HG03378 (cell line): Measurements from ENCODE around the gene CAV1.
A peak's percentile ranks its signal among the peaks of the same experiment; 100 is the strongest.

Experiments
- ATAC-seq: cut with Tn5 transposase; IDR thresholded peaks from one replicate; pipeline ENCODE4 v1.9.1; 2021; ENCODE audit warnings: mild to moderate bottlenecking, moderate library complexity; ENCODE audit not compliant: unreplicated experiment

The CAV1 gene

DNA sequence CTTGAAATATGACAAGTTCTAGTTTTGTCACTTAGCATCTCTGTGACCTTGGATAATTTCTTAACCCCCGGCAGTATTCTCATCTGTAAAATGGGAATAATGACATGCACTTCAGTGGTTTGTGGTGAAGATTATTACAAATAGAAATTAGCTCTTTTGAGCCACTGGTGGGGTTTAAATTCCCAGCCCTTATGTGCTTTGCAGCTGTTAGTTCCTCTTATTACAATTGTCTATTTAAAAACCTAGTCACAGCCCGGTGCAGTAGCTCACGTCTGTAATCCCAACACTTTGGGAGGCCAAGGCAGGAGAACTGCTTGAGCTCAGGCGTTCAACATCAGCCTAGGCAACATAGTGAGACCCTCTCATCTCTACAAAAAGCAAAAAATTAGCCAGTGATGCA is 30.1 kb downstream of the CAV1 start:
- no peak for ATAC-seq

- no peak for ATAC-seq
Observed at GRCh38 chr7:116557066-116557585, 32.3 kb downstream of the CAV1 start.

- no peak for ATAC-seq
Observed at GRCh38 chr7:116557901-116558300, 33.1 kb downstream of the CAV1 start.

- no peak for ATAC-seq
Observed at GRCh38 chr7:116560021-116560970, 35.5 kb downstream of the CAV1 start.

DNA sequence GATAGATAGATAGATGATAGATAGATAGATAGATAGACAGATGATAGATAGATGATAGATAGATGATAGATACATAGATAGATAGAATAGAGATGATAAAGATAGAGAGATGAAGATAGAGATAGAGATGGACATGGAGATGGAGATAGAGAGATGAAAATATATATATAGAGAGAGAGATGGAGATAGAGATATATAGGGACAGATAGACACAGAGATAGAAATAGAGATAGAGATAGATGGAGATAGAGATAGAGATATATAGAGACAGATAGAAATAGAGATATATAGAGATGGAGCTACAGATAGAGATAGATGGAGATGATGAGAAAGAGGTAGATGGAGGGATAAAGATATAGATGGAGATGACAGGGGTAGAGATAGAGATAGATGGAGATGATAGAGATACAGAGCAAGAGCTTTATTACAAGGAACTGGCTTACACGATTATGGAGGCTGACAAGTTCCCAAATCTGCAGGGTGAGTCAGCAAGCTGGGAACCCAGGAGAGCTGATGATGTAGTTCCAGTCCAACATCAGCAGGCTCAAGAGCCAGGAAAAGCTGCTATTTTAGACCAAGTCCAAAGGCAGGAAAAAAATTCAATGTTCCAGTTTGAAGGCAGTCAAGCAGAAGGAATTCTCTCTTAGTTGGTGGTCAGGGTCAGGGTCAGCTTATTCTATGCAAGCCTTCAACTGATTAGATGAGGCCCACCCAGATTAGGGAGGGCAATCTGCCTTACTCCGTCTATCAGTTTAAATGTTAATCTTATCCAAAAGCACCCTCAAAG is 37.1 kb downstream of the CAV1 start:
- ATAC-seq = no peak

GRCh38 chr7:116562529-116563121 is 37.8 kb downstream of the CAV1 start:
- no peak for ATAC-seq

DNA sequence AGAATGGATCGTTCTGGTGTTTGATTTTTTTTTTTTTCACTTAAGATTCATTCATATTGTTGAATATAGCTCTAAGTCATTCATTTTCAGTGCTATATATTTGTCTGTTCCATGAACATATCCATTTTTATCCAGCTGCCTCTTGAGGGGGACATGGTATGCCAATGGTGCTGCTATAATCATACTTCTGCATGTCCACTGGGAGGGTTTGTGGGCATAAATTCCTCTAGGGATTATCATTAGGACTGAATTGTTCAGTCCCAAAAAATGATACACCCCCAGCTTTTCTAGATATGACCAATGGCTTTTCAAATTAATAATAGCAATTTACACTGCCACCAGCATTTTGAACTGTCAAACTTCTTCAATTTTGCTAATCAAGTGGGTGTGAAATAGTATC is 41.1 kb downstream of the CAV1 start:
- no peak for ATAC-seq

GRCh38 chr7:116566666-116567065 is 41.8 kb downstream of the CAV1 start:
- no peak for ATAC-seq

DNA sequence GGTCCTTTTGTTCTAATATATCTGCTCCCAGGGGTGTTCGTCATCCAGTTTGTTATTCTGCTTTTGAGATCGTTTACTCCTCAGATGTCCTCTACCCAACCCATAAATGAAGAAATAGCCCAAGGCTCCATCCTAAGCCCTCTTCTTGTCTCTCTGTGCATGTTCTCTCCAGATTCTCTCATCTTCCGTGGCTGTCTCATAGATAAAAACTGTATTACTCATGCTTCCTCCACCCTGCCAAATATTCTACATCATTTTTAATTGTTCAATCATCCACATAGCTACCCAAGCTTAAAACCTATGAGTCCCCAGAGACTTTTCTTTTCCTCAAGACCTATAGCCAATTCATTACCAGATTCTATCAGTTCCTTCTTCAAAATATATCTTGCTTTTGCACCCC is 44.9 kb downstream of the CAV1 start:
- no peak for ATAC-seq

GRCh38 chr7:116570306-116570705 is 45.5 kb downstream of the CAV1 start:
- ATAC-seq = no peak

DNA sequence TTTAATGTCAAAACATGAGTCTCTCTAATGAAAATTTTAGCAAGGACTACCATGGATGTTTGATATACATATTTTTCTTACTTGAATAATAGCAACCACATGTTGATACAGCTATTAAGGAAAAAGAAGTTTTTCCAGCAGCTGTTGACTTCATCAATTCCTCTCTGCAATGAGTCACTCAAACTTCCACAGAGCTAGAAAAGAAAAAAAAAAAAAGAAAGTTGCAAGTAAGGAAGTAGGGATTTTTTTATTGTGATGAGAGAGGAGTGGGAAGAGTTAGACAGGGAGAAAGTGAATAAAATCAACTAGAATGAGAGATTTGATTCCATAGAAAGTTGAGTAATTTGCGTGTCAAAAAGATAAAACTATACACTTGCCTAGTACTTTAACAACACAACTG is 46.2 kb downstream of the CAV1 start:
- ATAC-seq = no peak

DNA sequence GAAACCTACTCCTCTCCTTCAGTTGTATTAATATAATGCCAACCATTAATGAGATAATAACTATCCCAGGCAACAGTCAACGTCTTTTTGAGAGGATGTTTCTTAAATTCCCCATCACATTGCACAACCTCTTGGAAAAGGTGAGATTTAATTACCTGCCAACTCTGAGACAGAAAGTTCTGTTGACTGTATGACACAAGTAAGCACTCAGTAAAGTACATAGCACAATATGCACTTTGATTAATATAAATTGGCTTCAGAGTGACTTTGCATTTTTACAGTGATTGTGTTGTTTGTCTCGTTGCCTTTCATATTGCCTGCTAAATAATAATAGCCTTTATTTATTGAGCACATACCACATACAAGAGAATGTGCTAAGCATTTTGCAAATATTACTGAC is 46.7 kb downstream of the CAV1 start:
- no peak for ATAC-seq

GRCh38 chr7:116572036-116572435 is 47.2 kb downstream of the CAV1 start:
- ATAC-seq = peak; percentile 45

DNA sequence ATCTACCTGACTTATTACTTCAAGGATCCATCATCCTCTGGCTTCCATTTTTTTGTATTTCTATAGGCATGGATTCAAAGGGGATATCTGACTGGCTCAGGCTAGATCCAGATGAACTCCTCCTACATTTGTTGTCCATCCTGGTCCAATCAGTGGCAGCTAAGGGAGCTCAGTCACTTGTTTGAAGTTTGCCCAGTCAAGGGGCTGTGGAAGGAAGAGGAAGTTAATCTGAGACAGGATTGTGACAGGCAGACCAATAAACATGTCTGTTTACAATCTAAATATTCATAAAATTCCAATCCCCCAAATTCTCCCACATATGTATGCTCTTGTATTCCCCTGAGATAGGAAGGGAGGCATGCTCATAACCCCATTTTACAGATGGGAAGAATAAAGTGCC is 48.7 kb downstream of the CAV1 start:
- ATAC-seq = no peak

- no peak for ATAC-seq
Observed at GRCh38 chr7:116574025-116574822, 49.4 kb downstream of the CAV1 start.

GRCh38 chr7:116575853-116576252 is 51.0 kb downstream of the CAV1 start:
- ATAC-seq = no peak

GRCh38 chr7:116576350-116577319 is 51.8 kb downstream of the CAV1 start:
- no peak for ATAC-seq

DNA sequence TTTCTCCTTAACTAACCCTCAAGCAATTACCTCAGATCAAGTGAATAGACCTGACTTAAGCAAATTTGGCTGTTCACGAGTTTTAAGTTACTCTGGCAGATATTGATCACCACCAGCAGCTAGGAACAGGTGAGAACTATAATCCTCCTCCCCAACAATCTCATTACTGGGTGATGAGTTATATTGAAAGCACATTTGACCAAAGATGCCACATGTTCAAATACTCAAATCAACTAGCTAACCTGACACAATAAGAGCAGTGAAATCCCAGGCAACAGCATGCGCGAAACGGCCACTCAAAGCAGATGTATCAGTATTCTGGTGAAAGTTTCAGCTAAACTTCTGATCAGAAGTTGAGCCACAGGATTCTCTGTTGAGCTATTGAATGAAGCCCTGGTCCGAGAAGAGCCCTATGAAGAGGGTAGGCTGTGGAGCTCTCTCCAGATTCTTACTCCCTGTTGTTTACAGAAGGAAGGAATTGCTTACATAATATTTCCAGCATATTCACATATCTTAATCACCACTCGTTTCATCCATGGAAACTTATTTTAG is 52.6 kb downstream of the CAV1 start:
- peak; percentile 86 for ATAC-seq

DNA sequence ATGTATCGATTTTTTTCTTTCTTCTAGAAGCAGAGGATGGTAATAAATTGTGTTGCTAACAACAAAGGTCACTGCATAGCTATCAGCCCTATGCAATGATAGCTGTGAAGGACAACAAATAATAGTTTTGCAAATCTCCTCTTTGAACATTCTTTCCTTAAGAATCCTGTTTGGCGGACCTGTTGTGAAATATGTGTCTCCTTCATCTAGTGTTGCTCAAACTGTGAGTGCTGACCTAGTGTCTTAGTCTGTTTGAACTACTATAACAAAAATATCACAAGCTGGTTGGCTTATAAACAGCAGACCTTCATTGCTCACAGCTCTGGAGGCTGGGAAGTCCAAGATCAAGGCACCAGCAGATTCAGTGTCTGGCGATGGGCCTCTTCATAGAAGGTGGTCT is 53.7 kb downstream of the CAV1 start:
- no peak for ATAC-seq
